ENCODE results near the gene AKIRIN1.
"Not testable (repeated sequence)": the region's sequence is repeated elsewhere in the genome, so short reads cannot be mapped to it uniquely, and the experiment has no call there.

Gene AKIRIN1

GRCh38 chr1:39044762-39045161 lies 53.7 kb downstream of the AKIRIN1 start:
- Histone ChIP-seq H3K9me3 (ENCODE audit: control insufficient read depth in 2 of 2, low read length in 2 of 2) (no peaks in the 10 kb centered on the region), H3K36me3 (ENCODE audit: control insufficient read depth in 2 of 2, insufficient read depth in 2 of 2, low read length in 2 of 2) (peaks cover 11 to 12% of the 10 kb centered on the region in 2 donors)

GRCh38 chr1:39045231-39045630 lies 54.2 kb downstream of the AKIRIN1 start:
- Histone ChIP-seq H3K27me3 (ENCODE audit: control insufficient read depth in 2 of 2, insufficient read depth in 2 of 2, low read length in 2 of 2) (no peaks in the 10 kb centered on the region), H3K9me3 (ENCODE audit: control insufficient read depth in 2 of 2, low read length in 2 of 2) (no peaks in the 10 kb centered on the region), H3K9ac (ENCODE audit: low read depth in 1 of 2, low read length in 2 of 2) (no peak overlapping the region), H3K36me3 (ENCODE audit: control insufficient read depth in 2 of 2, insufficient read depth in 2 of 2, low read length in 2 of 2) (peaks cover 11% of the 10 kb centered on the region in 2 donors), H3K27ac (ENCODE audit: low read depth in 2 of 2, low read length in 2 of 2) (no peak overlapping the region), H3K4me3 (ENCODE audit: low read length in 2 of 2) (no peak overlapping the region), H3K4me1 (ENCODE audit: control insufficient read depth in 2 of 2, insufficient read depth in 2 of 2, low read length in 2 of 2) (no peaks in the 10 kb centered on the region)

More at GRCh38 chr1:39044762-39045161, 53.7 kb downstream of the AKIRIN1 start:
- H3K27ac ChIP-seq (ENCODE audit: low read depth in 2 of 2, low read length in 2 of 2), result no peak overlapping the region
- H3K9ac ChIP-seq (ENCODE audit: low read depth in 1 of 2, low read length in 2 of 2), result no peak overlapping the region
- H3K4me3 ChIP-seq (ENCODE audit: low read length in 2 of 2), result no peak overlapping the region
- no peaks in the 10 kb centered on the region for H3K4me1 ChIP-seq (ENCODE audit: control insufficient read depth in 2 of 2, insufficient read depth in 2 of 2, low read length in 2 of 2)
- H3K27me3 ChIP-seq (ENCODE audit: control insufficient read depth in 2 of 2, insufficient read depth in 2 of 2, low read length in 2 of 2), result no peaks in the 10 kb centered on the region

- Histone ChIP-seq H3K36me3 (ENCODE audit: control insufficient read depth in 2 of 2, insufficient read depth in 2 of 2, low read length in 2 of 2) (peaks cover 11 to 12% of the 10 kb centered on the region in 2 donors), H3K4me3 (ENCODE audit: low read length in 2 of 2) (no peak overlapping the region), H3K9ac (ENCODE audit: low read depth in 1 of 2, low read length in 2 of 2) (no peak overlapping the region), H3K27me3 (ENCODE audit: control insufficient read depth in 2 of 2, insufficient read depth in 2 of 2, low read length in 2 of 2) (no peaks in the 10 kb centered on the region), H3K4me1 (ENCODE audit: control insufficient read depth in 2 of 2, insufficient read depth in 2 of 2, low read length in 2 of 2) (no peaks in the 10 kb centered on the region), H3K9me3 (ENCODE audit: control insufficient read depth in 2 of 2, low read length in 2 of 2) (no peaks in the 10 kb centered on the region), H3K27ac (ENCODE audit: low read depth in 2 of 2, low read length in 2 of 2) (peak overlapping the region in 1 of 2 donors; percentile 14)
Measured at GRCh38 chr1:39046613-39047210, 55.6 kb downstream of the AKIRIN1 start.

- Histone ChIP-seq H3K36me3 (ENCODE audit: control insufficient read depth in 2 of 2, insufficient read depth in 2 of 2, low read length in 2 of 2) (peaks cover 9 to 10% of the 10 kb centered on the region in 2 donors), H3K27me3 (ENCODE audit: control insufficient read depth in 2 of 2, insufficient read depth in 2 of 2, low read length in 2 of 2) (no peaks in the 10 kb centered on the region)
Measured at GRCh38 chr1:39047374-39048229, 56.5 kb downstream of the AKIRIN1 start.

GRCh38 chr1:39048745-39049370 lies 57.8 kb downstream of the AKIRIN1 start:
- Histone ChIP-seq H3K36me3 (ENCODE audit: control insufficient read depth in 2 of 2, insufficient read depth in 2 of 2, low read length in 2 of 2) (peaks cover 6 to 7% of the 10 kb centered on the region in 2 donors), H3K4me1 (ENCODE audit: control insufficient read depth in 2 of 2, insufficient read depth in 2 of 2, low read length in 2 of 2) (no peaks in the 10 kb centered on the region), H3K27ac (ENCODE audit: low read depth in 2 of 2, low read length in 2 of 2) (no peak overlapping the region), H3K9me3 (ENCODE audit: control insufficient read depth in 2 of 2, low read length in 2 of 2) (no peaks in the 10 kb centered on the region), H3K9ac (ENCODE audit: low read depth in 1 of 2, low read length in 2 of 2) (no peak overlapping the region), H3K4me3 (ENCODE audit: low read length in 2 of 2) (no peak overlapping the region), H3K27me3 (ENCODE audit: control insufficient read depth in 2 of 2, insufficient read depth in 2 of 2, low read length in 2 of 2) (no peaks in the 10 kb centered on the region)

More at GRCh38 chr1:39047374-39048229, 56.5 kb downstream of the AKIRIN1 start:
- no peak overlapping the region for H3K9ac ChIP-seq (ENCODE audit: low read depth in 1 of 2, low read length in 2 of 2)
- peak overlapping the region in 1 of 2 donors; percentile 14 for H3K27ac ChIP-seq (ENCODE audit: low read depth in 2 of 2, low read length in 2 of 2)
- H3K9me3 ChIP-seq (ENCODE audit: control insufficient read depth in 2 of 2, low read length in 2 of 2), result no peaks in the 10 kb centered on the region
- no peak overlapping the region for H3K4me3 ChIP-seq (ENCODE audit: low read length in 2 of 2)
- H3K4me1 ChIP-seq (ENCODE audit: control insufficient read depth in 2 of 2, insufficient read depth in 2 of 2, low read length in 2 of 2), result no peaks in the 10 kb centered on the region

- no peaks in the 10 kb centered on the region for H3K4me1 ChIP-seq (ENCODE audit: control insufficient read depth in 2 of 2, insufficient read depth in 2 of 2, low read length in 2 of 2)
- no peaks in the 10 kb centered on the region for H3K9me3 ChIP-seq (ENCODE audit: control insufficient read depth in 2 of 2, low read length in 2 of 2)
- H3K9ac ChIP-seq (ENCODE audit: low read depth in 1 of 2, low read length in 2 of 2), result no peak overlapping the region
- H3K4me3 ChIP-seq (ENCODE audit: low read length in 2 of 2), result no peak overlapping the region
- H3K27me3 ChIP-seq (ENCODE audit: control insufficient read depth in 2 of 2, insufficient read depth in 2 of 2, low read length in 2 of 2), result no peaks in the 10 kb centered on the region
- peaks cover 4 to 6% of the 10 kb centered on the region in 2 donors for H3K36me3 ChIP-seq (ENCODE audit: control insufficient read depth in 2 of 2, insufficient read depth in 2 of 2, low read length in 2 of 2)
- no peak overlapping the region for H3K27ac ChIP-seq (ENCODE audit: low read depth in 2 of 2, low read length in 2 of 2)
Measured at GRCh38 chr1:39050001-39050400, 58.9 kb downstream of the AKIRIN1 start.

GRCh38 chr1:39051193-39051850 lies 60.2 kb downstream of the AKIRIN1 start:
- H3K4me1 ChIP-seq (ENCODE audit: control insufficient read depth in 2 of 2, insufficient read depth in 2 of 2, low read length in 2 of 2); H3K9me3 ChIP-seq (ENCODE audit: control insufficient read depth in 2 of 2, low read length in 2 of 2); H3K36me3 ChIP-seq (ENCODE audit: control insufficient read depth in 2 of 2, insufficient read depth in 2 of 2, low read length in 2 of 2); H3K9ac ChIP-seq (ENCODE audit: low read depth in 1 of 2, low read length in 2 of 2); H3K27ac ChIP-seq (ENCODE audit: low read depth in 2 of 2, low read length in 2 of 2); H3K27me3 ChIP-seq (ENCODE audit: control insufficient read depth in 2 of 2, insufficient read depth in 2 of 2, low read length in 2 of 2); H3K4me3 ChIP-seq (ENCODE audit: low read length in 2 of 2): not testable (repeated sequence)

GRCh38 chr1:39051956-39052355 lies 60.9 kb downstream of the AKIRIN1 start:
- peaks cover 2 to 4% of the 10 kb centered on the region in 2 donors for H3K36me3 ChIP-seq (ENCODE audit: control insufficient read depth in 2 of 2, insufficient read depth in 2 of 2, low read length in 2 of 2)
- H3K4me1 ChIP-seq (ENCODE audit: control insufficient read depth in 2 of 2, insufficient read depth in 2 of 2, low read length in 2 of 2), result no peaks in the 10 kb centered on the region
- no peak overlapping the region for H3K4me3 ChIP-seq (ENCODE audit: low read length in 2 of 2)
- no peak overlapping the region for H3K27ac ChIP-seq (ENCODE audit: low read depth in 2 of 2, low read length in 2 of 2)
- no peaks in the 10 kb centered on the region for H3K9me3 ChIP-seq (ENCODE audit: control insufficient read depth in 2 of 2, low read length in 2 of 2)
- H3K27me3 ChIP-seq (ENCODE audit: control insufficient read depth in 2 of 2, insufficient read depth in 2 of 2, low read length in 2 of 2), result no peaks in the 10 kb centered on the region
- no peak overlapping the region for H3K9ac ChIP-seq (ENCODE audit: low read depth in 1 of 2, low read length in 2 of 2)

- H3K27me3 ChIP-seq (ENCODE audit: control insufficient read depth in 2 of 2, insufficient read depth in 2 of 2, low read length in 2 of 2); H3K4me3 ChIP-seq (ENCODE audit: low read length in 2 of 2); H3K9ac ChIP-seq (ENCODE audit: low read depth in 1 of 2, low read length in 2 of 2); H3K9me3 ChIP-seq (ENCODE audit: control insufficient read depth in 2 of 2, low read length in 2 of 2); H3K36me3 ChIP-seq (ENCODE audit: control insufficient read depth in 2 of 2, insufficient read depth in 2 of 2, low read length in 2 of 2); H3K4me1 ChIP-seq (ENCODE audit: control insufficient read depth in 2 of 2, insufficient read depth in 2 of 2, low read length in 2 of 2); H3K27ac ChIP-seq (ENCODE audit: low read depth in 2 of 2, low read length in 2 of 2): not testable (repeated sequence)
Measured at GRCh38 chr1:39055213-39055710, 64.2 kb downstream of the AKIRIN1 start.

All from mucosa of rectum (tissue), 2 donors.